Glomerular endothelial cell (primary cell): ENCODE measurements around the gene CD1C. TPM values are rescaled to one million over a fixed set of nuclear protein-coding genes. Genes with fewer than 3 reads are reported as not detected.
"Not testable (repeated sequence)": the region's sequence is repeated elsewhere in the genome, so short reads cannot be mapped to it uniquely, and the experiment has no call there.

Source experiments
- DNase-seq: peaks from one replicate; pipeline ENCODE4 v3.0.0-alpha.2; 2011; ENCODE audit warnings: low read depth, low spot score; ENCODE audit errors: extremely low read depth
- total RNA-seq: library from RNA; depleted of rRNA; stranded (reverse); fragments of >200 nt; gene quantifications from 2 replicates; pipeline ENCODE4 v1.2.3, GENCODE V29; 2015

The CD1C gene
- total RNA-seq, result not detected in 2 replicates

DNA sequence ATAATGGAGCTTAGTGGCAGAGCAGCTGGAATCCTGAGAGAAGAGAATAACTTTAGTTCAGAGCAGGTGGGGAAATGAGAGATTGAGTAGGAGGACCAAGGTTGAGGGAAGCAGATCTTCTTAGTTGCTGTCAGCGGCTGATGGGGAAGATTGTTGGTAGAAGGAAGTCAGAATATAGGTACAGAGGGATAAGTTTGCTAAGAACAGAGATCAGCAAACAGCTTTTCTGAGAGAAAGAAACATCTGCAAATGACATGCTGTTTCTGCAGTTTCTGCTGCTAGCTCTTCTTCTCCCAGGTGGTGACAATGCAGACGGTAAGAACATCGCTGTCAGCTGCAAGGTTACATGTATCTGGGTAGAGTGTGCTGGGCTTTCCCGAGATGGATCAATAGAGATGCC, at the start of gene CD1C:
TSS of gene CD1C (plus strand) at position 113 of the 400 bp plus-strand sequence. CDS start at position 255, 142 bp downstream.
- no peak for DNase-seq

DNA sequence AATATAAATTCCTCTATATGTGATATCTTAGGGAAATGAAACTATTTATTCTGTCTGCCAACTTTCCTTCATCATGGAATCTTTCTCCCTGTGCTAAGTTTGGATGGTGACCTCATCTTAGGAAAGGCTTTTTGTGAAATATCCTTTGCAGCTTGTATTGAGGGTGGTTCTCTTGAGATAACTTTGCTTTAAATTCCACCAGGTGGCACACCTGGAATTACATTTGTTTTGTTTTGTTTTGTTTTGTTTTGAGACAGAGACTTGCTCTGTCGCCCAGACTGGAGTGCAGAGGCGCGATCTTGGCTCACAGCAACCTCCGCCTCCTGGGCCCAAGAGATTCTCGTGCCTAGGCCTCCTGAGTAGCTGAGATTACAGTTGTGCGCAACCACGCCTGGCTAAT, 43.1 kb upstream of the CD1C start:
- no peak for DNase-seq

DNA sequence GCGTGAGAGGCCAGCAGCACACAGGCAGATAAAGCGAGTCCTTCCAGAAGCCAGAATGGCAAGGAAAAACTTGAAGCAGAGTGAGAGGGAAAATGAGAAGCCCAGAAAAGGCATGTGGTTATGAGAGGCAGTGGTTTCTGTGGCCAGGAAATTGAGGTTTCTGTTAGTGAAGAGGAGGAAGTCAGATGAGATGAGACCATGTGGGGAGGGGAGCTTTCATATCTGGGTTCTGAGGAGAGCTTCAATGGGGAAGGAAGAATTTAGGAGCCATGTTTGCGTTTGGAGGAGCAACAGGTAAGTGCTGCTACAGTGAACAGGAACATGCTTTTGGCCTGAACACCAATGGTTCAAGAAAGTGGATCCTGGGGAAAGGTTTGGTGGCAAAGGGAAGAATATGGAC, 41.6 kb upstream of the CD1C start:
- DNase-seq, result no peak

DNA sequence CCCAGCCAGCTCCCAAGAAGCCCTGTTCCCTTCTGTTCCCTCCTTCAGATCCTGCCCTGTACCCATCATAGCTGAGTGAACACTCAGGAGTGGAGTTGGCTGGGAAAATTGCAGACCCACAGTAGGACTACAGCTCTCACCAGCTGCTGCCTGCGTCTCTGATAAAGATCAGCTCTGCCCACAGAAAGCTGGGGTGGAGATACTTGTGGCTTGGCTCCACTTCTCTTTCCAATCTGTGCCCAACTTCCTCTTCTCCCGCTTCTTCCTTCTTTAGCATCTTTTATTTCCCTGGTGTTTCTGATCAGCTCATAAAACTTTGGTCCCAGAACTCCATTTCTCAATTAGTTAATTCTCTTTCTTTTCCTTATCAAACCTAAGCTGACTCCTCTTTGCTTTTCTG, 41.0 kb upstream of the CD1C start:
- DNase-seq, result no peak

DNA sequence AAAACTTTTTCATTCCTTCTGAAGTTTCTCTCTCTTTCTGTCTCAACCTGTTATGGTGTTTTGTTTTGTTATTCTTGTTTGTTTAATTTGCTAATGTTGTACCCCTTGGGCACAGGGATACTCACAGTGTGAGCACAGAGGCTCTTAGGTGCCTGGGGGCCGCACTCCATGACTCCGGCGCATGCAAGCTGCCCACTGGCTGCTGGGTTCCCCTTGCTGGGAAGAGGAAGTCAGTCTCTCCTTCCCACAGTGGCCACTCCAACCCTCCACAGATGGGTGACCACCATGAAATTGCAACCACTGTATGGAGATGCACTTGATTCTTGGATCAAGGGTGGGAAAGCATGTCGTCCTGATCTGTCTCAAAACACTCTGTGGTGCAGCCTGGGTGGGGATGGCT, 40.1 kb upstream of the CD1C start:
- no peak for DNase-seq

DNA sequence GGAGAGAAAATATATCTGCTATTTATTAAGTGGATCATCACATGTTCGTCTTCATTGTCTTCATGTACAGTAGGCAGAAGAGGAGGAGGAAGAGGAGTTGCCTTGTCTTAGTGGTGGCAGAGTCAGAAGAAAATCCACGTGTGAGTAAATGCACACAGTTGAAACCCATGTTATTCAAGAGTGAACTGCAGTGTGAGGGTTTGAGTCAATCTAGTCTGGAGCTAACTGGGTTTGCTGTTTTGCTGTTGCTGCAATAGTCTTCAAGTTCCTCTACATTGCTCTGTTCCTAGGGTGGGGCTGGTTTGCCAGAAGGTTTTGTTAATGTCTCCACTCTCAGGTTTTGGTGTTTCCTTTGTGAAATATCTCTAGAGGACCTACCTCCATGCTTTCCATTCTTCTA, 38.6 kb upstream of the CD1C start:
- no peak for DNase-seq

DNA sequence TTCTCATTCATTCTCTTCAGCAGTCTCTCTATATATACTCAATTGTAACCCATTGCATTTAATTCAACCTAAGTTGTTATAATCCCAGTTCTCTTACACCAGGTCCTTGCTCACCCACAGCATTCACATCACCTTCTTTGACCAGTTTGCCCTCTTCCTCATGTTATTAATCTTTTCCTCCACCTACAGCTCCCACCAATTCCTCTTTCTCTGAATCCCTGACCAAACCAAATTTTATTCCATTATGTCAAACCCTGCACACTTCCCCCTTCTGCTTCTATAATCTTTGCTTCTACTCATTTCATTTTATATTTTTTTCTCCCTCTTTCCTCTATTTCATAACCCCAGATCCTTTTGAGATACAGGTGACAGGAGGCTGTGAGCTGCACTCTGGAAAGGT, 34.1 kb upstream of the CD1C start:
- DNase-seq, result no peak

DNA sequence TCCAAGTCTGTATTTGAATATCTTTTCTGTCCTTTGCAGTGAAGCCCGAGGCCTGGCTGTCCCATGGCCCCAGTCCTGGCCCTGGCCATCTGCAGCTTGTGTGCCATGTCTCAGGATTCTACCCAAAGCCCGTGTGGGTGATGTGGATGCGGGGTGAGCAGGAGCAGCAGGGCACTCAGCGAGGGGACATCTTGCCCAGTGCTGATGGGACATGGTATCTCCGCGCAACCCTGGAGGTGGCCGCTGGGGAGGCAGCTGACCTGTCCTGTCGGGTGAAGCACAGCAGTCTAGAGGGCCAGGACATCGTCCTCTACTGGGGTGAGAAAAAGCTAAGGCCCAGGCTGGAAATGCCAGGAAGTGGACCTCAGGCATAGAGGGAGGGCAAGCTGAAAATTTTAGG, 33.0 kb upstream of the CD1C start:
- not testable (repeated sequence) for DNase-seq

DNA sequence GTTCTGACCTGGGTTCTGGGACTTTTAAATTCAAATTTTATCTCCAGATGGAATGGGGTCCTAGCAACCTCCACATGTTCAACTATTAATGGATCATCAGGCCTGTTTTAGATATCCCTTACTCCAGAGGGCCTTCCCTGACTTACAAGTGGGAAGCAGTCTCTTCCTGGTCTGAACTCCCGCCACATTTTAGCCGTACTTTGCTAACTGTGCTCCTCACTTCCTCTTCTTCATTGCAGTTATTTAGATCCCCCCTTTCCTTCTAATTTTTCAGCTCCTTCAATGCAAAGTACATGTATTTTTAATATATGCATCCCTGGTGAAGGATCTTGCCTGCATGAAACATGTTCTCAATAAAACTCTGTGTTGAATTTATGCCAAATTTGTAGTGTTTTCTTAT, 31.8 kb upstream of the CD1C start:
- DNase-seq, result no peak

DNA sequence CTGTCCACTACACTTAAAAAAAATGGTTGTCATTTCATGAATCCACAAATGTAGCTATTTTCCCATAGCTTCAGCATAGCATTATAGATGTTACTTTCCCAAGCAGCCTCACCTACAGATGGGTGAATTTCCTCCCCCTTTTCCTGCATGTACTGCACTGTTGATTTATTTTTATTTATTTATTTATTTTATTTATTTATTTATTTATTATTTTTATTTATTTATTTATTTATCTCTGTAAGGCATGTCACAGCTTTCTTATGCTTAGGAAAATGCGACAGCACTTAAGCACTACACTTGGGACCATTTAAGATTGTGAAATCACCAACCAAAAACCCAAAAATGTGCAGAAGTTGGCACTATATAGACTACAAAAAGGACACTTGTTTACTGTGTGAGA, 30.6 kb upstream of the CD1C start:
- DNase-seq, result no peak

DNA sequence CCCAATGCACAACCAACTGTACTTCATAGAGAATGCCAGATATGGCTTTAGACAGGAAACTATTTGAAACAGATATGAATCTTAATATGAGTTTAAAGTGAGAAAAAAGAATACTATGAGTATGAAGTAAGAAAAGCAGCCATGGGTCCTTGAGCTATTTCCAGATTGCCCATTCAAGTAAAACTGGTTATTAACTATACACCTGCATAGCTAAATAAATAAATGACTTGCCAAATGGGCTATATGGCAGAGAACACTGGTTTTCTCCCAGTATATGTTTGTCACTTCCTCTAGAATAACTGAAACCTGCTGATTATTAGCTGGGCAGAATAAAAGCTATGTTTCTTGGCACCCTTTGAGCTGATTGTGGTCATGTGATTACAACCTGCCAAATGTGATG, 17.0 kb upstream of the CD1C start:
- DNase-seq, result no peak

DNA sequence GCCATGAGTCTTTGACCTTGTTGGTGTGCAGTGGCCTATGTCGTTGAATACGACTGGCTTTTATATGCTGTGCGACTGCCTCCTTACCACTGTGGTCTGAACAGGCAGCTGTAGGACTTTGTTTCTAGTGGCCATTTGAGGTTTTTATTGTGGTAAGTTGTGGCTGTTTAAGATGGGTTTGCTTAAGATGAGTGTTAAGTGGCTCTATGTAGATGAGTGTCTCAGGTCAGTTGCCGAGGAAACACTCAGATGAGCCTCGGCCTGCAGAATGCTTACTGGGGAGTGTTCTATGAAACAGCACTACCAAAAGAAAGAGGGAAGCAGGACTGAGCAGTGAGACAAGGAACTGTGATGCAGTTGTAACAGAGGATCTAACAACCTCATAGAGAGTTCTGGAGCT, 14.9 kb upstream of the CD1C start:
- no peak for DNase-seq

DNA sequence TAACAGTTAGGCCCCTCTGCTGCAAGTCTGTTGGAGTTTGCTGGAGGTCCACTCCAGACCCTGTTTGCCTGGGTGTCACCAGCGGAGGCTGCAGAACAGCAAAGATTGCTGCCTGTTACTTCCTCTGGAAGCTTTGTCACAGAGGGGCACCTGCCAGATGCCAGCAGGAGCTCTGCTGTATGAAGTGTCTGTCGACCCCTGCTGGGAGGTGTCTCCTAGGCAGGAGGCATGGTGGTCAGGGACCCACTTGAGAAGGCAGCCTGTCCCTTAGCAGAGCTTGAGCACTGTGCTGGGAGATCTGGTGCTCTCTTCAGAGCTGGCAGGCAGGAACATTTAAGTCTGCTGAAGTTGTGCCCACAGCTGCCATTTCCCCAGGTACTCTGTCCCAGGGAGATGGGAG, 7.3 kb upstream of the CD1C start:
- DNase-seq, result not testable (repeated sequence)

DNA sequence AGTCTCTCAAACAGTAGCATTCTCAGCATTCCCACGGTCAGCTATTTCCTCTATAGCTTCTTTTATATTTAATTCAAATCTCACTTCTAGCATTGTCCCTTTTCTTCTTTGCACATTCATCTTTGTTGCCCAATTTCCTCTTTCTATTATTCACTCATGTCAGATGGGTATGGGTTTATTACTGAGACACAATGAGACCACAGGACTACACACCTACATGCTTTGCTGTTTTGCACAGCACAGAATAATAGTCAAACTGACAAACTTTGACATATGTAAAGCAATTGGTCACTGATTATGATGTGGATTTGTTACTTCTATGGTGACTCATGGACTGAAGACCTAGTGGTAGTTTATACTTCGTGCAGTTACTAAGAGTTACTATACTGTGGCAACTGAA, 5.8 kb upstream of the CD1C start:
- DNase-seq, result no peak

DNA sequence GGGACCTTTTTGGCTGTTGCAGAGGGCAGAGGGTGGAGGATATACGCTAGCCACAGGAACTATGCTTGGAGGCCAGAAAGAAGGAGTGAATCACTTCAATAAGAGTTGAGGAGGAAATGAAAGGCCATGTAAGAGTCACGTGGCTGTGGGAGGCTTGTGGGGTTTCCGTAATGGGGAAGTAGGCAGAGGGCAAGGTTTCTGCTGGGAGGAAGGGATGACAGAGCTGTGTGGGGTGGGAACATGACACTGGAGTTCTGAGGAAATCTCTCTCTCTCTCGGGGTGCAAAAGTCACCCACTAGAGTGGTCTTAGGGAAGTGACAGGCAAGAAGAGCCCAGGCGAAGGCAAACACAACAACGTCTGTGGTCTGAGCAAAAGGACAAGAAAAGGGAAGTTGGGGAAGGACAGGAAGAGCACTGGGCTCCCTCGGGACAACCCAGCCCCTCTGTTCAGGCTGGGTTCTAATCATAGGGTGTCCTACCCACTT, 3.9 kb upstream of the CD1C start:
- DNase-seq, result no peak

DNA sequence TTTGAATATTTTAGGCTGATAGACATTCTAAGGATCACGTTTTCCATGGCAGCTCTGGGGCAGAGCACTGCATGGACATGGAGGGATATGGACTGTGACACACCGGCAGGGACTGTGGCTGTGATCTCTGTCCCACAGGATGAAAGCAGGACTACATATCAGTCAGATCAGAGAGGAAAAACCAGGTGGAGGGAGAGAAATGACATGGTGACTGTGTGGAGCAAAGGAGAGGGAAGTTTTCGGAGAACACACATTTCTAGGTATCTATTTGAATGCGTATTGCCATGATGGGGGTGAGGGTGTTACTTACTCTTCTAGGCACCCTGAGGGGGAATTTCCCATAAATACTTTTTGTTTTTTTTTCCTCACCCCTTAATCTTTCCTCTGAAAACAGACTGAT, 3.2 kb upstream of the CD1C start:
- no peak for DNase-seq

DNA sequence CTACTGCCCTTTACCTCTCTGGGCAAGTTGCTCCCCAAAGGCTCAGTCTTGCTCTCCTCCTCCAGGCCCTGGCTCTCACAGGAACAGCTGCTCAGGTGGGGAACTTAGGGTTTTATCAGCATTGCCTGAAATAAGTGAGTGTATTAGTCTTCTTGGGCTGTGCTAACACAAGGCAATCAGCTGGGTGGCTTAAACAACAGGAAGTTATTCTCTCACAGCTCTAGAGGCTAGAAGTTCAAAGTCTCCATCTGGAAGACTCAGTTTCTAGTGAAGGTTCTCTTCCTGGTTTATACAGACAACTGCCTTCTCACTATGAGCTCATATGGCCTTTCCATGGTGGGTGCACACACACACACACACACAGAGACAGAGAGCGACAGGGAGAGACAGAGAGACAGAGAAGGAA, 2.8 kb upstream of the CD1C start:
- no peak for DNase-seq

DNA sequence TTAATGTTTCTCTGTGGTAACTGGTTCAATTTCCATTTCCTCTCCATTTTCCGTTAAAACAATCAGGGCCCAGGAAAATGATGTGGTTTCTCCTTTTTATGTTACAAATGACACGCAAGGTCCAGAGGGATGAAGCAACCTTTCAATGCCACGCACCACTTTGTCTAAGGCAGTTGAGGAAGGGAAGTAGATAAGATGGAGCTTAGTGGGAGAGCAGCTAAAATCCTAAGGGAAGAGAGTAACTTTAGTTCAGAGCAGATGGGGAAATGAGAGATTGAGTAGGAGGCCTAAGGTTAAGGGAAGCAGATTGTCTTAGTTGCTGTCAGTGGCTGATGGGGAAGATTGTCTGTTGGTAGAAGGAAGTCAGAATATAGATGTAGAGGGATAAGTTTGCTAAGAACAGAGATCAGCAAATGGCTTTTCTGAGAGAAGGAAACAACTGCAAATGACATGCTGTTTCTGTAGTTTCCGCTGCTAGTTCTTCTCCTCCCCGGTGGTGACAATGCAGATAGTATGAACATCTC, 660 bp downstream of the CD1C start:
- DNase-seq, result no peak

DNA sequence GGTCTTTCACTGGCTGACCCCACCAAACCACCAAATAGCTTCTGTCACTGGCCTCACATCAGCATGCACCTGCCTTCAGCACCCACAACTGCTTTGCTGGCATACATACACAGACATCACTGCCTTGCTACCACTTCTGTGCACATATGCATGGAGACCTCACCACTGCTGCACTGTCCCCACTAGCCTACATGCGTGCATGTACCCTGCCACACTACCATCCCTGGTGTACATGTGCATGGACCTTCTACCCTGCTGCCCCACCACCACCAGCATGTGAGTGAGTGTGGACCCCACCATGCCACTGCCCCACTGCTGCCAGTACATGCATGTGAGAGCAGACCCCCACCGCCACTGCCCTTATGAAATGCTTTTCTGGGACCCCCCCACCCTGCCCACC, 6.1 kb downstream of the CD1C start:
- DNase-seq, result no peak

DNA sequence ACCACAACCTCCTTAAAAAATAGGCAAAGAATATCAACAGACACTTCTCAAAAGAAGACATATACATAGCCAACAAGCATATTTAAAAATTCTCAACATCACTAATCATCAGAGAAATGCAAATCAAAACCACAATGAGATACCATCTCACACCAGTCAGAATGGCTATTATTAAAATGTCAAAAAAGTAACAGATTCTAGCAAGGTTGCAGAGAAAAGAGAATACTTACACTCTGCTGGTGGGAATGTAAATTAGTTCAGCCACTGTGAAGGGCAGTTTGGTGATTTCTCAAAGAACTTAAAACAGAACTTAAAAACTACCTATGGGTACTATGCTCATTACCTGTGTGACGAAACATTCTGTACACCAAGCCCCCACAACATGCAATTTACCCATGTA, 20.9 kb downstream of the CD1C start:
- DNase-seq, result no peak

DNA sequence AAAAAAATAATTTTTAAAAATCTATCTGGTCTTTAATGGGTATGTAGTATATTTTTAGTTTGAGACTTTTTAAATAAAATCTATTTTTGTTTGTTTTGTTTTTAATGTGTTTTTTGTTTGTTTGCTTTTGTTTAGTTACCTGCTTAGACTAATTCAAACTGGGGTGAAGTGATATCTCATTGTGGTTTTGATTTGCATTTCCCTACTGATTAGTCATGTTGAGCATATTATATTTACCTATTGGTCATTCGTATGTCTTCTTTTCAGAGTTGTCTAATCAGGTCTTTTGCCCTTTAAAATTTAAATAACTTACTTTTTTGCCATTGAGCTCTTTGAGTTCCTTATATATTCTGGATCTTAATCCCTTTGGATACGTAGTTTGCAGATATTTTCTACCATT, 21.3 kb downstream of the CD1C start:
- no peak for DNase-seq

DNA sequence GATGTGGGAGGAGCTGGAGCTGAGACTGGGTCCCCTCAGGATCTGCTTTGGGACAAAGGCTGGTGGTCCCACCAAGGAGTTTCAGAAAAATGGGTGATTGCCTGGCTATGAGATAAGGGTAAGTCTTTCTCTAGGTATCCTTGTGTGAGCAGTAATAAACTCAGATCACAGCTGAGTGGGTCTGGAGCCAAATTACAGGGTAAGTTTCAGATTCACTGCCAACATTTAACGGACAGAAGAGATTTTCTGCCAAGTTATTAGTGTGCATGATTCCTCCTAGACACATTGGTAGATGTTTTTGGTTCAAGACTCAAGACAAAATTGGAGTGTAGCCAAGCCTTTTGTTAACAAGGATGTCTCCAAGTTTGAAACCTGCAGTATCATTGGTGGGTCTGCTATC, 34.1 kb downstream of the CD1C start:
- DNase-seq, result no peak

DNA sequence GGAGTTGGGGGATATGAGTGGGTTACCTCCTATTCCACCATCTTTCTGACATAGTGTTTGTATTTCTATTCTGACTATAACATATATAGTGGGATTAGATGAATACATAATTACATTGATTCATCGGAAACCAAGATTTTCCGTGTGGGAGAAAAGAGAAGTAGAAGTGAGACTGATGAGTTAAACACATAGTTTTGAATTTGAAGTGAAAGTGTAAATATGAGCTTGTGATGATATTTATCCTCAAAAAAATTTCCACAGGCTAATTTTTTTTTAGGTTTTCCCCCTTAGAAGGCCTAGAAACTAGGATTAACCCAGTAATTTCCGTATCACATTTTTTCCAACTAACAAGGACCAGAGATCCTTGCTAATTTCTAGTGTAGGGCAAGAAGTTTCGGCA, 34.7 kb downstream of the CD1C start:
- DNase-seq, result no peak

DNA sequence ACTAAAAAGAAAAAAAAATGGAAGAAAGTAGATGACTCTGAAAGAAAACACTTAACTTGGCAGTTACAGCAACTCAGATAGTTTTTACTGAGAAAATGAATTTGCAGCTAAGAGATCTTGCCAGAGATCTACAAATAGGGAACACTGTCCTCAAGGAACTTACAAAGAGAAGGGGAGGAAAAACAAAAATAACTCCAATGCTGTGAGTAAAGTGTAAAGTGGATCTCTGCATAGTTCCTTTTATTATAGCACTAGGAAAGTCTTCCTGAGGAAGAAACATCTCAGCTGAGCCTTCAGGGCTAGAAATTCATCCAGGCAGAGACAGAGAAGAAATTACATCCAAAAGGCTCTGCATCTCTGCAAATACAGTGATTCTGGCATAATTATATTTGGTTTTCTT, 37.8 kb downstream of the CD1C start:
- DNase-seq, result no peak
